Retina (tissue), 1 donor: ENCODE results near the gene C10orf88.

Experiments
- DNase-seq: peaks from one replicate; pipeline ENCODE4 v3.0.0-alpha.2; 2016

C10orf88 gene

GRCh38 chr10:122953902-122954730 is at the start of gene C10orf88:
TSS of gene C10orf88 (minus strand) at chr10:122954227. CDS start at chr10:122954178, 49 bp downstream.
- DNase-seq = peak; percentile 96

- no peak for DNase-seq
Measured at GRCh38 chr10:123001370-123001769, 47.3 kb upstream of the C10orf88 start.

GRCh38 chr10:123000155-123000554 is 46.1 kb upstream of the C10orf88 start:
- DNase-seq = no peak

- no peak for DNase-seq
Measured at GRCh38 chr10:122999347-122999746, 45.3 kb upstream of the C10orf88 start.

- DNase-seq = no peak
Measured at GRCh38 chr10:122998934-122999333, 44.9 kb upstream of the C10orf88 start.

GRCh38 chr10:122998360-122998917 is 44.4 kb upstream of the C10orf88 start:
- no peak for DNase-seq

- no peak for DNase-seq
Measured at GRCh38 chr10:122997864-122998263, 43.8 kb upstream of the C10orf88 start.

GRCh38 chr10:122995936-122996335 is 41.9 kb upstream of the C10orf88 start:
- no peak for DNase-seq

- DNase-seq = no peak
Measured at GRCh38 chr10:122993797-122994336, 39.8 kb upstream of the C10orf88 start.

GRCh38 chr10:122992031-122992585 is 38.1 kb upstream of the C10orf88 start:
- DNase-seq = no peak

- no peak for DNase-seq
Measured at GRCh38 chr10:122990278-122990677, 36.3 kb upstream of the C10orf88 start.

GRCh38 chr10:122988501-122988900 is 34.5 kb upstream of the C10orf88 start:
- no peak for DNase-seq

- DNase-seq = no peak
Measured at GRCh38 chr10:122986335-122986734, 32.3 kb upstream of the C10orf88 start.

GRCh38 chr10:122984708-122985107 is 30.7 kb upstream of the C10orf88 start:
- no peak for DNase-seq

GRCh38 chr10:122983898-122984297 is 29.9 kb upstream of the C10orf88 start:
- no peak for DNase-seq

GRCh38 chr10:122981066-122981464 is 27.0 kb upstream of the C10orf88 start:
- no peak for DNase-seq

GRCh38 chr10:122980209-122981065 is 26.4 kb upstream of the C10orf88 start, which contains the start of gene PSTK:
TSS of gene PSTK (plus strand) at chr10:122980401. CDS start at chr10:122980480, 79 bp downstream.
- DNase-seq = peak; percentile 100

GRCh38 chr10:122974543-122975064 is 20.6 kb upstream of the C10orf88 start:
- no peak for DNase-seq

- DNase-seq = no peak
Measured at GRCh38 chr10:122974023-122974422, 20.0 kb upstream of the C10orf88 start.

- DNase-seq = no peak
Measured at GRCh38 chr10:122968698-122969097, 14.7 kb upstream of the C10orf88 start.

GRCh38 chr10:122966879-122967278 is 12.9 kb upstream of the C10orf88 start:
- no peak for DNase-seq

GRCh38 chr10:122962405-122962804 is 8.4 kb upstream of the C10orf88 start:
- no peak for DNase-seq
